ENCODE results near the gene POLR2J3.
"Not testable (repeated sequence)": the region's sequence is repeated elsewhere in the genome, so short reads cannot be mapped to it uniquely, and the experiment has no call there.

Gene POLR2J3

GRCh38 chr7:102572261-102573239 lies at the start of gene POLR2J3 (continued):
- TF ChIP-seq ZSCAN5A (tag by site-specific recombination; IDR thresholded peaks at IDR 0.05): peak; percentile 55; the same call in 1 of the 2 replicates
- peak; percentile 89 for TF ChIP-seq ZBTB17 (tag by site-specific recombination; IDR thresholded peaks at IDR 0.05)
- TF ChIP-seq ZNF501 (tag by site-specific recombination; IDR thresholded peaks at IDR 0.05): peak; percentile 94
- TF ChIP-seq ZNF692 (tag by site-specific recombination; IDR thresholded peaks at IDR 0.05): peak; percentile 31; the same call in 1 of the 2 replicates
- TF ChIP-seq ZFP69B (tag by site-specific recombination; IDR thresholded peaks at IDR 0.05): peak; percentile 13; the same call in 1 of the 2 replicates
- TF ChIP-seq ZNF394 (tag by site-specific recombination; IDR thresholded peaks at IDR 0.05; ENCODE audit: borderline replicate concordance): peak; percentile 66; the same call in 1 of the 2 replicates
- TF ChIP-seq ZNF660 (tag by site-specific recombination; IDR thresholded peaks at IDR 0.05): 0 out of 2 replicates have a peak, but pooled peaks have one; percentile 47
- TF ChIP-seq ZBTB26 (tag by site-specific recombination; optimal IDR thresholded peaks at IDR 0.05): peak; percentile 69
- TF ChIP-seq ZSCAN30 (tag by site-specific recombination; IDR thresholded peaks at IDR 0.05): peak; percentile 71
- TF ChIP-seq ZNF629 (tag by site-specific recombination; IDR thresholded peaks at IDR 0.05): peak; percentile 61
- peak; percentile 60; the same call in 1 of the 2 replicates for TF ChIP-seq ZNF335 (tag by site-specific recombination; conservative IDR thresholded peaks at IDR 0.05)
- TF ChIP-seq ZSCAN4 (tag by site-specific recombination; IDR thresholded peaks at IDR 0.05): 0 out of 2 replicates have a peak, but pooled peaks have one; percentile 40
- peak; percentile 64 for TF ChIP-seq ZBTB10 (tag by site-specific recombination; IDR thresholded peaks at IDR 0.05)
- TF ChIP-seq CTCF (tag by site-specific recombination; IDR thresholded peaks at IDR 0.05): peak; percentile 67
- TF ChIP-seq ZBTB8A (tag by site-specific recombination; IDR thresholded peaks at IDR 0.05): 0 out of 2 replicates have a peak, but pooled peaks have one; percentile 52
- TF ChIP-seq ZBTB11 (tag by site-specific recombination; conservative IDR thresholded peaks at IDR 0.05; ENCODE audit: low read depth): peak; percentile 94
- peak; percentile 60; the same call in 1 of the 2 replicates for TF ChIP-seq ZNF24 (tag by site-specific recombination; IDR thresholded peaks at IDR 0.05)
- peak; percentile 32; the same call in 1 of the 2 replicates for TF ChIP-seq ZNF341 (tag by site-specific recombination; IDR thresholded peaks at IDR 0.05; ENCODE audit: low read depth)

- POLR2A ChIA-PET; H3K9me3 ChIP-seq (ENCODE audit: control insufficient read depth, insufficient read depth, low read depth, low read length); H3K36me3 ChIP-seq (ENCODE audit: control insufficient read depth in 2 of 2, insufficient read depth in 1 of 2, low read length in 2 of 2); H3K4me1 ChIP-seq (ENCODE audit: control insufficient read depth, insufficient read depth, low read length); H3K27ac ChIP-seq (ENCODE audit: extremely low read depth, low read depth, low read length); CTCF ChIA-PET; H3K4me3 ChIP-seq (ENCODE audit: low read depth, low read length): not testable (repeated sequence)
Observed at GRCh38 chr7:102618122-102618521, 45.7 kb upstream of the POLR2J3 start.

Data from HEK293 (cell line).